ENCODE data around the gene KCP.
A peak's percentile ranks its signal among the peaks of the same experiment; 100 is the strongest.
"Not testable (repeated sequence)": the region's sequence is repeated elsewhere in the genome, so short reads cannot be mapped to it uniquely, and the experiment has no call there.

The KCP gene

DNA sequence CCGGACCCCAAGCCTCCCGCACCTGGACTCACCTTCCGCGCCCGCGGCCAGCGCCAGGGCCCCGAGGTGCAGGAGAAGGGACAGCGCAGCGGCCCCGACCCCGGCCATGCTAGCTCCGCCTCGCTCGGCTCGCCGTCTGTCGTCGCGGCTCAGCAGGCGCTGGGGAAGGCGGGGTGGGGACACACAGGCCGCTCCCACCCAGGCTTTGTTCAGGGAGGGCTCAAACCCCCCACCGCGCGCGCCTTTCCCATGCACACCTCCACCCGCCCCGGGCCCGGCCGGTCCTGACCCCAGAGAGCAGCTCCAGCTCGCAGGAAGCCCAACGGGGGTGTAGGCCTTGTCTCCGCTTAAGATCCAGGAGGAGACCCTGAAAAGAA is at the start of gene KCP:
Gene KCP (minus strand): TSS at position 141 of the 377 bp plus-strand sequence. CDS start 33 bp downstream, at position 108.
- Mint-ChIP-seq H3K4me3 (no peak within 1 kb of the TSS), H3K27me3 (ENCODE audit: low read depth) (peaks cover 59% of the 10 kb centered on the region), H3K27ac (no peak within 1 kb of the TSS), H3K36me3 (ENCODE audit: low read depth) (no peaks in the 10 kb centered on the region), H3K4me1 (ENCODE audit: low read depth) (peaks cover 4% of the 10 kb centered on the region), H3K9me3 (no peaks in the 10 kb centered on the region)

DNA sequence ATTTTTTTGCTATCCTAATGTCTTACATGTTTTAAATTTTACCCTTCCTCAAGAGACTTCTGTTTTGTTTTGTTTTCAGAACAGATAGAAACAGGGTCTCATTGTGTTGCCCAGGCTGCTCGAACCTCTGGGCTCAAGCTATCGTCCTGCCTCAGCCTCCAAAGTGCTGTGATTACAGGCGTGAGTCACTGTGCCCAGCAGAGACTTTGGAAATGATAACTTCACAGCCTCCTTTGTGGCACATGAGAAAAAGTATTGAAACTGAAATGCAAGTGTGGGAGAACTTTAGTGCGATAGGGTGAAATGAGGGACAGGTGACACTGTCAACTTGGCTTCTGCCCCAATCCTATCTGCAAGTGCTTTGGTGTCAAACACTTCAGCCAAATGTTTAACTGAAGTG is 48.8 kb upstream of the KCP start:
- Mint-ChIP-seq H3K27ac (no peak overlapping the region), H3K4me3 (no peak overlapping the region), H3K36me3 (ENCODE audit: low read depth) (peaks cover 40% of the 10 kb centered on the region), H3K9me3 (no peaks in the 10 kb centered on the region), H3K27me3 (ENCODE audit: low read depth) (no peaks in the 10 kb centered on the region), H3K4me1 (ENCODE audit: low read depth) (peaks cover 15% of the 10 kb centered on the region)

DNA sequence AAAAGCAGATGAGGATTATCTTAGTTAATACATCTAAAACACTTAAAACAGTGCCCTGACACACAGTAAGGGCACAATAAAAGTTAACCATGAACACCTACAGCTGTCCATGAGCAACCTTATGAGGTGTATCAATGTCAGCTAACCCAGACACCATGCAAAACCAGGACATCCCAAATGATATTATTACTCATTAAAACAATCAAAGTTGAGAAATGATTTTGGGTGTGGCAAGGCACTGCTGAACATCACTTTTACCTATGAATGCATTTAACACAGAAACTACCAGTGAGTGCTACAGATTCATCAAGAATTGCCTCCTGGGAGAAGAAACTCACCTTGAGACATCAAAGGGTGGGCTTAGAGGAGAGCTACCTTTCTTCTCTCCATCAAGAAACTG is 45.5 kb upstream of the KCP start:
- Mint-ChIP-seq H3K36me3 (ENCODE audit: low read depth) (peaks cover 43% of the 10 kb centered on the region), H3K4me1 (ENCODE audit: low read depth) (no peaks in the 10 kb centered on the region), H3K9me3 (no peaks in the 10 kb centered on the region), H3K27ac (no peak overlapping the region), H3K27me3 (ENCODE audit: low read depth) (no peaks in the 10 kb centered on the region), H3K4me3 (no peak overlapping the region)

DNA sequence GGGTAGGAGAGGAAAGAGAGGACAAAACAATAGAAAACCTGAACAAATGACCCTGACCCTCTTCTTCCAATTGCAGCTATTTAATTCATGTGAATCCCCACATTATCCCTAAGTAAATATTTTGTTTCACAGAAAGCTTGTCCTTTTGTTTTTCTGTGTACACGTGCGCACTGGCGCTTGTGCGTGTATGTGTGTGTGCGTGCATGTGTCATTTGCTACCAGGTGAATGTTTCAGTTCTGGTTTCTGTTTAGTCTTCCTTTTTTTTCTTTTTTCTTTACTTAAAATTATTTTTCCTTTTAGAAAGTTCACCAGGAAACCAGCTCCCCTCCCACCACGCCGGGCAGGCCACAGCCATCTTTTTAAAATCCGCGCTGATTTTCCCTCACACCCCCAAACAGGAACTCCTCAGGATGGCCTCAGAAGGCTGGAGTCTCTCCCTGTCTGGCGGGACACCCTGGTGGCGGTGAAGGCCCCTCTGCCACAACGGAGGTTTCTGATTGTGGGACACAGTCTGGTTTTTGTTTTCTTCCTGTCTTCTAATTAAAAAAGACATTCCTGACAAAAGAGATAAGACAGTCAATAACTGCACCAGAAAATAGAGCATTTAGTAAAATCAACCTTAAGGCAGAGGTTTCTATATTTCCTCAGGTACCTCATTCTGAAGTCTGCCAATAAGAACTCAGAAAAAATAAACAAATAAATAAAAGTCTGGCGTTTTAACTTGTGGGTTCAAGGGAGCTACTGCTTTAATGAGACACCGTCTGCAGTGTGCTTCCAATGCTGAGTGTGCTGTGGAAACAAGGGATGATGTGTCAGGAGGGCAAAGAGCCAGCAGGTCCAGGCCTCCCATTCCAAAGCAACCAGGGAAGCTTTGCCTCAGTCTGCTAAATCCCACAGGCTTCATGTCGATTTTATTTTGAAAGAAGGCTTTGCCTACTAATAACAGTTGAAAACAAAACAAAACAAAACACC is 44.6 kb upstream of the KCP start:
- H3K36me3 Mint-ChIP-seq (ENCODE audit: low read depth): peaks cover 43% of the 10 kb centered on the region
- H3K27me3 Mint-ChIP-seq (ENCODE audit: low read depth): no peaks in the 10 kb centered on the region
- H3K4me1 Mint-ChIP-seq (ENCODE audit: low read depth): no peaks in the 10 kb centered on the region
- no peak overlapping the region for H3K27ac Mint-ChIP-seq
- H3K4me3 Mint-ChIP-seq: no peak overlapping the region
- no peaks in the 10 kb centered on the region for H3K9me3 Mint-ChIP-seq

DNA sequence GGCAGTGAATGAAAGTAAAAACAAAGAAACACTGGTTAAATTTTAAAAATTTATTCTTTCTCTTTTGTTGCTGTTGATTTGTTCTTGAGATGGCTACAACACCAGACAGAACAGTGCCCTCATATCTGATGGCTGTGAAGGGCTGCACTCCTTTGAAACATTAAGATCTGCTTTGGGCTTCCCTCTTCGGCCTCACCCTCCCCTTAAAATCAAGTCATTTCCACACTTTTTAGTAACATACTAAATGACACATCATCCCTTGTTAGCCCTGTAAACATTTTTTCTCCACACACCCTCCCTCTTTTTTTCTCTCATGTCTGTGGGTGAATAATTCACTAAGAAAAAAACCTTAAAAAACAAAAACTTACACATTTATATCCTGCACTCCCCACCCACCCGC is 43.6 kb upstream of the KCP start:
- H3K9me3 Mint-ChIP-seq: no peaks in the 10 kb centered on the region
- H3K27ac Mint-ChIP-seq: no peak overlapping the region
- no peak overlapping the region for H3K4me3 Mint-ChIP-seq
- H3K36me3 Mint-ChIP-seq (ENCODE audit: low read depth): peaks cover 40% of the 10 kb centered on the region
- H3K27me3 Mint-ChIP-seq (ENCODE audit: low read depth): no peaks in the 10 kb centered on the region
- no peaks in the 10 kb centered on the region for H3K4me1 Mint-ChIP-seq (ENCODE audit: low read depth)

DNA sequence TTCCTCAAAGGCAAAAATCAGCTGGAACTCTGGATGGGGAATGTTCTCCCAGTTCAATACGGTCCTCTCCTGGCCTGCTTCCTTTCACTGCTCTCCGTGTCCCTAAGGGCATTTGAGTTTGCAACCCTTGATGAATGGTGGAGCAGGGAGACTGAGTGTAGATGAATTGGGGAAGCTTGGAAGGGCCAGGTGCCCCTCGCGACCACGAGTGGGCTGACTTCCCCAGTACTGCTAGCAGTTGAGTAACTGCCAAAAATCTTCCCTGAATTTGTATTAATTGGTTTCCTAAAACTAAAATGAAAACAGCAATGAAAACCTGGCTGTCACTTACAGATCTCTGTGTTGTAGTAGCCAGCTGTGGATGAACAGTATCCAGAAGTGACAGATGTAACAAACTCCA is 40.8 kb upstream of the KCP start:
- H3K4me3 Mint-ChIP-seq: no peak overlapping the region
- no peaks in the 10 kb centered on the region for H3K4me1 Mint-ChIP-seq (ENCODE audit: low read depth)
- peaks cover 27% of the 10 kb centered on the region for H3K36me3 Mint-ChIP-seq (ENCODE audit: low read depth)
- no peak overlapping the region for H3K27ac Mint-ChIP-seq
- no peaks in the 10 kb centered on the region for H3K9me3 Mint-ChIP-seq
- H3K27me3 Mint-ChIP-seq (ENCODE audit: low read depth): no peaks in the 10 kb centered on the region

DNA sequence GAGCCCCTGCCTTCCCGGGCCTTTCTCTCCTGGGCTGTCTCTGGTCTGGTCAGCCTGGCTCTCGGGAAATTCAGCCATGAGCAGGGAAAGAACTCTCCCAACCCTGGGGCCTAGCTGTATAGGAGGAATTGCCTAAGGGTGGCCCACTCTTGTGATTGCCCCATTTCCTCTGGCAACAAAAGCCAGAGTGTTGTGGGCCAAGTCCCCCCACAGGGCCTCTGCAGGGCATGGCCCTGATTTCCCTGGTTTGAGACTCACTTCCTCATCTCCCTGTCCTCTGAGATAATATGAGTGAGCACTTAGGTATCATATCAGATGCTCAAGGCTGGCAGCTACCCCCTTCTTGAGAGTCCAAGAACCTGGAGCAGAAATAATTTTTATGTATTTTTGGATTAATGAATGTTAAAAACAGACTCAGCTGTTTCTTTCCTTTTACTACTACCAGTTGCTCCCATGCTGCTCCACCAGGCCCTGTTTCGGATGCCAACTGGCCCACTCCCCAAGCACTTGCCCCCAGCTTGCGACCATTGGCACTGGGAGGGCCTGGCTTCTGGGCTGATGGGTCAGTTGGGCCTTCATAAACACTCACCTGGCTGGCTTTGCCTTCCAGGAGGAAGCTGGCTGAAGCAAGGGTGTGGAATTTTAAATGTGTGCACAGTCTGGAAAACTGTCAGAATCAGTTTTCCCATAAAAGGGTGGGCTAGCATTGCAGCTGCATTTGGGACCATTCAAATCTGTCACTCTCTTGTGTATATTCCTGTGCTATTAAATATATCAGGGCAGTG is 38.7 kb upstream of the KCP start:
- H3K27me3 Mint-ChIP-seq (ENCODE audit: low read depth): peaks cover 4% of the 10 kb centered on the region
- peaks cover 1% of the 10 kb centered on the region for H3K4me1 Mint-ChIP-seq (ENCODE audit: low read depth)
- H3K36me3 Mint-ChIP-seq (ENCODE audit: low read depth): peaks cover 21% of the 10 kb centered on the region
- no peak overlapping the region for H3K27ac Mint-ChIP-seq
- H3K4me3 Mint-ChIP-seq: no peak overlapping the region
- H3K9me3 Mint-ChIP-seq: no peaks in the 10 kb centered on the region

DNA sequence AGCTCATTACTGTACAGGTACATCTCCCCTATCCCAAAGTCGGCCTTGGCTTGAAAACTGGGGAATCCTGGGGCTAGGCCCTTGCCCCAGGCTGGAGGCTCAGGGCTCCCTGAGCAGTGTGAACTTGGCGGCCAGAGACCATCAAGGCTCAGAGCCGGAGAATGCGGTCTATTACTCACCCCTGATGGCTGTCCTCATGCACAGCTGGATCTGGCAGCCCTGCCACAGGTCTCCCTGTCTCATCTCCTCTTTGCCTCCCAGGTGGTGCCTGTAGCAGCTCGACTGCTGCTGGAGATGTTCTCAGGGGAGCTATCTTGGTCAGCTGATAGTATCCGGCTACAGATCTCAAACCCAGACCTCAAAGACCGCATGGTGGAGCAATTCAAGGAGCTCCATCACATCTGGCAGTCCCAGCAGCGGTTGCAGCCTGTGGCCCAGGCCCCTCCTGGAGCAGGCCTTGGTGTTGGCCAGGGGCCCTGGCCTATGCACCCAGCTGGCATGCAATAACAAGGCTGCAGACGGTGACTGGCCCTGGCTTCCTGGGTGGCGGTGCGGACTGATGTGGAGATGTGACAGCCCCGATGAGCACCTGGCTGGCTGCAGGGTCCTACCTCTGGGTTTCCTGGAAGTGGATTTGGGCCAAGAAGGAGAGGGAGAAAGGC is 37.9 kb upstream of the KCP start:
- no peaks in the 10 kb centered on the region for H3K9me3 Mint-ChIP-seq
- H3K27ac Mint-ChIP-seq: peak overlapping the region; percentile 41
- H3K4me1 Mint-ChIP-seq (ENCODE audit: low read depth): peaks cover 1% of the 10 kb centered on the region
- peaks cover 16% of the 10 kb centered on the region for H3K36me3 Mint-ChIP-seq (ENCODE audit: low read depth)
- no peak overlapping the region for H3K4me3 Mint-ChIP-seq
- peaks cover 4% of the 10 kb centered on the region for H3K27me3 Mint-ChIP-seq (ENCODE audit: low read depth)

DNA sequence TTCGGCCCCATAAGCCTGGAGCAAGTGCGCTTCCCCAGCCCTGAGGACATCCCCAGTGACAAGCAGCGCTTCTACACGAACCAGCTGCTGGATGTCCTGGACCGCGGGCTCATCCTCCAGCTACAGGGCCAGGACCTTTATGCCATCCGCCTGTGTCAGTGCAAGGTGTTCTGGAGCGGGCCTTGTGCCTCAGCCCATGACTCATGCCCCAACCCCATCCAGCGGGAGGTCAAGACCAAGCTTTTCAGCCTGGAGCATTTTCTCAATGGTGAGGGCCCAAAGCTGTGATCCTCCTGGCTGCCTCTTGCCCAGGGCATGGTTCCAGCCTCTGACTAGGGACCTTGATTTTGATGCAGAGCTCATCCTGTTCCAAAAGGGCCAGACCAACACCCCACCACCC is 37.3 kb upstream of the KCP start:
- Mint-ChIP-seq H3K27me3 (ENCODE audit: low read depth) (peaks cover 4% of the 10 kb centered on the region), H3K4me1 (ENCODE audit: low read depth) (peaks cover 1% of the 10 kb centered on the region), H3K27ac (no peak overlapping the region), H3K4me3 (no peak overlapping the region), H3K36me3 (ENCODE audit: low read depth) (peaks cover 10% of the 10 kb centered on the region), H3K9me3 (no peaks in the 10 kb centered on the region)

DNA sequence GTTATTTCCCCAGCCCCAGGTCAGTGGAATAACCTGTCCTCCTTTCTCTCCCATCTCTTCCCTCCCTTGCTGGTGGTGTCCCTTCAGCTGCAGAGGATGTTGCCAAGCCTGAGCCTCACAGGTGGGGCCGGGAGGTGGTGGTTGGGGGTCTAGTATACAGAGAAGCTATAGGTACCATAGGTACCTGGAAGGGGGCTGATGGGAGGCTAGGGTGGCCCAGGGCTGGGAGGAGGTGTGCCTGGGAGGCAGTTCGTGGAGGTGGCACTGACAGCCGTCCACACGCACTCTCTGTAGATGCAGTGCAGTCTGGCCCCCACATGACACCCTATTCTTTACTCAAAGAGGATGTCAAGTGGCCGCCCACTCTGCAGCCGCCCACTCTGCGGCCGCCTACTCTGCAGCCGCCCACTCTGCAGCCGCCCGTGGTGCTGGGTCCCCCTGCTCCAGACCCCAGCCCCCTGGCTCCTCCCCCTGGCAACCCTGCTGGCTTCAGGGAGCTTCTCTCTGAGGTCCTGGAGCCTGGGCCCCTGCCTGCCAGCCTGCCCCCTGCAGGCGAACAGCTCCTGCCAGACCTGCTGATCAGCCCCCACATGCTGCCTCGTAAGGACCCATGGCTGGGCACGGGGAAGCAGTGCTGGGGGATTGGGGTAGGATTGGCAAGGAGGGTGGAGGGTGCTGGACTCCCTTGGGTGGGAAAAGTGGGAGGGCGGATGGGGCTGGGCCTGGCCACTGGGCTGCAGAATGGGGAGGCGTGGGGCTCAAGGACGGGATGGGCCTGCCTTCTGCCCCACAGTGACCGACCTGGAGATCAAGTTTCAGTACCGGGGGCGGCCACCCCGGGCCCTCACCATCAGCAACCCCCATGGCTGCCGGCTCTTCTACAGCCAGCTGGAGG is 36.7 kb upstream of the KCP start:
- H3K27ac Mint-ChIP-seq: no peak overlapping the region
- no peaks in the 10 kb centered on the region for H3K9me3 Mint-ChIP-seq
- peaks cover 7% of the 10 kb centered on the region for H3K36me3 Mint-ChIP-seq (ENCODE audit: low read depth)
- H3K4me1 Mint-ChIP-seq (ENCODE audit: low read depth): peaks cover 1% of the 10 kb centered on the region
- no peak overlapping the region for H3K4me3 Mint-ChIP-seq
- H3K27me3 Mint-ChIP-seq (ENCODE audit: low read depth): peaks cover 4% of the 10 kb centered on the region

DNA sequence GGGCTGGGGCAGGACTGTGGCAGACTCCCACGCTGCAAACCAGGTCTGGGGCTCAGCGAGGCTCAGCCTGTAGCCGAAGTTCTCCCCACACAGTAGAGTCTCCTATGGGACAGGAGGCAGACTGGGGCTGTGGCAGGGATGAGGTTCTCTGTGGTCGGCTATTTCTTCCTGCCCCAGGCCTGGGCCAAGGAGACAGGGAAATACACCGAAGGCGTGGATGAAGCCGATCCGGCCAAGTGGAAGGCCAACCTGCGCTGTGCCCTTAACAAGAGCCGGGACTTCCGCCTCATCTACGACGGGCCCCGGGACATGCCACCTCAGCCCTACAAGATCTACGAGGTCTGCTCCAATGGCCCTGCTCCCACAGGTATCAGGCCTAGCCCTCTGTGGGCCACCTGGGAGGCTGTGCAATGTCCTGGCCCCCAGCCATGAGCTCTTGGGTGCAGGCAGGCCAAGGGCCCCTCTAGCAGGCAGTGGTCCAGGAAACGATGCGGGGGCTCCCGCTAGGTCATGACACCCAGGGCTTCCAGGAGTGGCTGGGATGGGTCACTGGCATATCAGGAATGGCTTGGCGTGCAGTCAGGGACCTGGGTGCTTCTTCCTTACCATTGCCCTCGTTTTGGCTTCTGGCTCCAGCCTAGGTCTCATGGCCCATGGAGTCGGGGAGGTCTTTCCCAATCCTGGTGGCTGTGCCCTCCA is 35.3 kb upstream of the KCP start:
- Mint-ChIP-seq H3K9me3 (no peaks in the 10 kb centered on the region), H3K27me3 (ENCODE audit: low read depth) (peaks cover 4% of the 10 kb centered on the region), H3K27ac (no peak overlapping the region), H3K36me3 (ENCODE audit: low read depth) (peaks cover 3% of the 10 kb centered on the region), H3K4me1 (ENCODE audit: low read depth) (peaks cover 8% of the 10 kb centered on the region), H3K4me3 (no peak overlapping the region)

DNA sequence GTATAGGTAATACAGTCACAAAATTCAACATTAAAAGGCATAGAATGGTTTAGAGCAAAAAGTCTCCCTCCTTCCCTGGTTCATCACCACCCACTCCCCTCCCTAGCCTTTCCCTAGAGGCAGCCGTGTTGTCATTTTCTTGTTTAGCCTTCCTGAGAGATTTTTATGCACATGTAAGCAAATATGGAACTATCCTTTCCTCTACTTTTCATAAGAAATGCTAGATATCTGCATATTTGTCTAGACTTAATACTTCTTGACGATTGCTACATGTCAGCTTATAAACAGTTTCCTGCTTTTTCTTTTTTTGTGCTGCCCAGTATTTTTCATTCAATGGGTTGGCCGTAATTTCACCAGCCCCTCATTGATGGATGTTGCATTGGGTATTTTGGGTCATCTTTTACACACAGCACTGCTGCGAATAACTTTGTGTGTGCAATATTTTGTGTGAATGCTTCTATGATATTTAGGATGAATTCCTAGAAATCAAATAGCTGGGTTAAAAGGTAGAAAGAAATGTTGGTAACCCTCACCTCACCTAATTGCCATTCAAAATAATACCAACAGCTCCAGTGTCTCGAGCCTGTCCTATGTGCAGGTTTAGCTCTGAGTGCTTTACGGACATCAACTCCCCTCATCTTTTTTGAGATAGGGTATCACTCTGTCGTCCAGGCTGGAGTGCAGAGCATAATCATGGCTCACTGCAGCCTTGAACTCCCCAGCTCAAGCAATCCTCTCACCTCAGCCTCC is 34.2 kb upstream of the KCP start:
- Mint-ChIP-seq H3K4me1 (ENCODE audit: low read depth) (peaks cover 18% of the 10 kb centered on the region), H3K9me3 (no peaks in the 10 kb centered on the region), H3K4me3 (no peak overlapping the region), H3K36me3 (ENCODE audit: low read depth) (peaks cover 3% of the 10 kb centered on the region), H3K27me3 (ENCODE audit: low read depth) (peaks cover 4% of the 10 kb centered on the region), H3K27ac (no peak overlapping the region)

DNA sequence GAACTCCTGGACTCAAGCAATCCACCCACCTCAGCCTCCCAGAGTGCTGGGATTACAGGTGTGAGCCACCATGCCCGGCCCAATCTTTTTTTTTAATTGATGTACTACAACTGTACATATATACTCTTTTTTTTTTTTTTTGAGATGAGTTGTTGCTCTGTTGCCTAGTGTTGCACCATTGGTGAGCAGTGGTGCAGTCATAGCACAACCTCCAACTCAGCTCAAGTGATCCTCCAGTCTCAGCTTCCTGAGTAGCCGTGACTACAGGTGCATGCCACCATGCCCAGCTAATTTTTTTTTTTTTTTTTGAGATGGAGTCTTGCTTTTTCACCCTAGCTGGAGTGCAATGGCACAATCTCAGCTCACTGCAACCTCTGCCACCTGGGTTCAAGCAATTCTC is 32.7 kb upstream of the KCP start:
- peaks cover 29% of the 10 kb centered on the region for H3K4me1 Mint-ChIP-seq (ENCODE audit: low read depth)
- H3K27ac Mint-ChIP-seq; H3K36me3 Mint-ChIP-seq (ENCODE audit: low read depth); H3K27me3 Mint-ChIP-seq (ENCODE audit: low read depth); H3K9me3 Mint-ChIP-seq; H3K4me3 Mint-ChIP-seq: not testable (repeated sequence)
